GM19452 (cell line): ENCODE data around the gene SORT1.

ENCODE experiments used
- ATAC-seq: cut with Tn5 transposase; IDR thresholded peaks from one replicate; pipeline ENCODE4 v1.9.1; 2021; ENCODE audit not compliant: unreplicated experiment

SORT1 gene

GRCh38 chr1:109277434-109278204, 120.1 kb downstream of the SORT1 start:
- ATAC-seq = peak; percentile 69

DNA sequence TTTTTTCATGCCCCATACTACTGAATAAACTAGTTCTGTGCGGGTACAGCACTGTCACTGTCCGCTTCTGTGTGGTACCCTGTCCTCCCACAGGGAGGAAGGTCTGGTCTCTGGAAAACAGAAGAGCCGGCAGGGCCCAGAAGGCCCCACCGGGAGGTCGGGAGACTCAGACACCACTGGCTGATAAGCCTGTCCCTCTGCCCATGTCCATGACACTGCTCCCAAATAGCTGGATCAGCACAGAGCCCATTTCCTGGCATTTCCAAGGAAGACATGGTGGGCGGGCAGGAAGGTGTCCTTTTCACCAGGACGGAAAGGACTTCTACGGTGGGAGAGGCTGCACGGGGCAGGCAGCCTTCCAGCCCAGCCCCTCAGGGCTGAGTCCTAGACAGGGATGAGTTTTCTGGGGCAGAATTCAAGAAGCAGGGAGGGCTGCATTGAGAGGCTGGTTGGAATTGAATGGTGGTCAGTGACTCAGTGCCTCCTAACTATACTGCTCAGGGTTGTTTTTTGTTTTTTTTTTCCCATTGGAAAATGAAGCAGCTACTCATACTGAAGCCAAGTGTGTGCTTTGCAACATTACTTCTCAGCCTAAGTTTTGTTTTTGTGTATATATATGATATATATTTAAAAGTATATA, 121.9 kb downstream of the SORT1 start:
- ATAC-seq = no peak

DNA sequence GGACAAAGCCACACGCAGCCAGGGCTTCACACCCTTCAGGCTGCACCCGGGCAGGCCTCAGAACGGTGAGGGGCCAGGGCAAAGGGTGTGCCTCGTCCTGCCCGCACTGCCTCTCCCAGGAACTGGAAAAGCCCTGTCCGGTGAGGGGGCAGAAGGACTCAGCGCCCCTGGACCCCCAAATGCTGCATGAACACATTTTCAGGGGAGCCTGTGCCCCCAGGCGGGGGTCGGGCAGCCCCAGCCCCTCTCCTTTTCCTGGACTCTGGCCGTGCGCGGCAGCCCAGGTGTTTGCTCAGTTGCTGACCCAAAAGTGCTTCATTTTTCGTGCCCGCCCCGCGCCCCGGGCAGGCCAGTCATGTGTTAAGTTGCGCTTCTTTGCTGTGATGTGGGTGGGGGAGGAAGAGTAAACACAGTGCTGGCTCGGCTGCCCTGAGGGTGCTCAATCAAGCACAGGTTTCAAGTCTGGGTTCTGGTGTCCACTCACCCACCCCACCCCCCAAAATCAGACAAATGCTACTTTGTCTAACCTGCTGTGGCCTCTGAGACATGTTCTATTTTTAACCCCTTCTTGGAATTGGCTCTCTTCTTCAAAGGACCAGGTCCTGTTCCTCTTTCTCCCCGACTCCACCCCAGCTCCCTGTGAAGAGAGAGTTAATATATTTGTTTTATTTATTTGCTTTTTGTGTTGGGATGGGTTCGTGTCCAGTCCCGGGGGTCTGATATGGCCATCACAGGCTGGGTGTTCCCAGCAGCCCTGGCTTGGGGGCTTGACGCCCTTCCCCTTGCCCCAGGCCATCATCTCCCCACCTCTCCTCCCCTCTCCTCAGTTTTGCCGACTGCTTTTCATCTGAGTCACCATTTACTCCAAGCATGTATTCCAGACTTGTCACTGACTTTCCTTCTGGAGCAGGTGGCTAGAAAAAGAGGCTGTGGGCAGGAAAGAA, 122.9 kb downstream of the SORT1 start:
- ATAC-seq = no peak

DNA sequence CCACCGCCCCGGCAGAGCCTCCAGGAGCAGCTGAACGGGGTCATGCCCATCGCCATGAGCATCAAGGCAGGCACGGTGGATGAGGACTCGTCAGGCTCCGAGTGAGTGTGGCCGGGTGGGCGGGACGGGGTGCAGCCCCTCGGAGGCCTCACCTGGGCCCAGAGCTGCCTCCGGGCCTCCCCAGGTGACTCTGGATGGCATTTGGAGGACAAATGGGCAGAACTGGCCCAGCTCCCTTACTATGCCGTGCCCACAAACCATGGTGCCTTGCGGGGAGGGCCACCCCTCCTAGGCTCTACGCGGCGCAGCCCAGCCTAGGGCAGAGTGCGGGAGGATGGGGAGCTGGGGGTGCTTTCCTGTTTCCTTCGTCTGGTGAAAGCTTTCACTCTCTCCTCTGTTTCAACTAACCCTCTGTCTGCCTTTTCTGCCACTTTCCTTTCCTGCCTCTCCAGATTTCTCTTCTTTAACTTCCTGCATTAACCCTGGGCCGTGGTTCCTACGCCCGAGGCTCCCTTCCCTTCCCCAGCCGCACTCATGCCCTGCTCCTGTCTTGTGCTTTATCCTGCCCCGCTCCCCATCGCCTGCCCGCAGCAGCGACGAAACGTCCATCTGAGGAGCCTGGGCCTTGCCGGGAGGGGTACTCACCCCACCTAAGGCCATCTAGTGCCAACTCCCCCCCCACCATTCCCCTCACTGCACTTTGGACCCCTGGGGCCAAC, 124.0 kb downstream of the SORT1 start:
- ATAC-seq = no peak

- no peak for ATAC-seq
Observed at GRCh38 chr1:109272831-109273547, 124.7 kb downstream of the SORT1 start.

DNA sequence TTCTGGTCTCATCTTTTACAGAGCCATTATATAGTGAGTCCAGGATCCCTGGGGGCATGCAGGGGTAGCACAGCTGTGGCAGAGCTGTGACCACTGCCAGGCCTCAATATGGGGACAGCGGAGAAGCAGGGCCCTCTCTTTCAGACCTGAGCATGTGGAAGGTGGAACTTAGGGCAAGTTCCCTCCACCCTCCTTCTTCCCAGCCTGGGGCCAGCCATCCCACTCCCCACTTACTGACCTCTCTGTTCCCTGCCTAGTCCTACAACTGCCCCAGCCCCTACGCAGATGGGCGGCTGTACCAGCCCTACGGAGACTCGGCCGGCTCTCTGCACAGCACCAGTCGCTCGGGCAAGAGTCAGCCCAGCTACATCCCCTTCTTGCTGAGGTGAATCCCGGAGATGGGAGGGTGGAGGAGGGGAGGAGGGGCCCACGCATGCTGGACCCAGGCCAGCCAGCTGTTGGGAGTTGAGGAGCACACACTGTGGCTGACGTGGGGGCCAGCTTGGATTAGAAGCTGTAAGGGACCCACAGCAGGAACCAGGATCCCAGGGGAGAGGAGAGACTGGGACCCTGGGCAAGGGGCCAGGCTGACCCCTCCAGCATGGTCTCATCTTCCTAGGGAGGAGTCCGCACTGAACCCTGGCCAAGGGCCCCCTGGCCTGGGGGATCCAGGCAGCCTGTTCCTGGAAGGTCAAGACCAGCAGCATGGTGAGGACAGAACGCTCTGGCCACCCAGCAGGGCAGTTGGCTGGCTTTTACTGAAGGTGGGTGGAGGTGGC, 125.5 kb downstream of the SORT1 start:
- ATAC-seq = no peak

DNA sequence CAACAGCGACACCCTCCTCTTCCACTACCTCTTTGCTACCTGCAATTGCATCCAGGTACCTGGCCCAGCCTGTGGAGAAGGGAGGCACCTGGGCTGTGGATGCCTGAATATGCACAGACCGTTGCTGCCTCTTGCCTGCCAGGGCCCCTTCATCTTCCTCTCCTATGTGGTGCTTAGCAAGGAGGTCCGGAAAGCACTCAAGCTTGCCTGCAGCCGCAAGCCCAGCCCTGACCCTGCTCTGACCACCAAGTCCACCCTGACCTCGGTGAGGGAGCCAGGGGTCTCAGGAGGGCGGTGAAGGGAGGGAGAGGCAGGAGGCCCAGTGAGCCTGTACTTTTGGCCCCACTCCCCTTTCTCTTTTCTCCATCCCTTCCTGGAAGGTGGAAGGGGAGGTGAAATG, 126.3 kb downstream of the SORT1 start:
- ATAC-seq = no peak

- ATAC-seq = no peak
Observed at GRCh38 chr1:109270623-109271317, 126.9 kb downstream of the SORT1 start.

DNA sequence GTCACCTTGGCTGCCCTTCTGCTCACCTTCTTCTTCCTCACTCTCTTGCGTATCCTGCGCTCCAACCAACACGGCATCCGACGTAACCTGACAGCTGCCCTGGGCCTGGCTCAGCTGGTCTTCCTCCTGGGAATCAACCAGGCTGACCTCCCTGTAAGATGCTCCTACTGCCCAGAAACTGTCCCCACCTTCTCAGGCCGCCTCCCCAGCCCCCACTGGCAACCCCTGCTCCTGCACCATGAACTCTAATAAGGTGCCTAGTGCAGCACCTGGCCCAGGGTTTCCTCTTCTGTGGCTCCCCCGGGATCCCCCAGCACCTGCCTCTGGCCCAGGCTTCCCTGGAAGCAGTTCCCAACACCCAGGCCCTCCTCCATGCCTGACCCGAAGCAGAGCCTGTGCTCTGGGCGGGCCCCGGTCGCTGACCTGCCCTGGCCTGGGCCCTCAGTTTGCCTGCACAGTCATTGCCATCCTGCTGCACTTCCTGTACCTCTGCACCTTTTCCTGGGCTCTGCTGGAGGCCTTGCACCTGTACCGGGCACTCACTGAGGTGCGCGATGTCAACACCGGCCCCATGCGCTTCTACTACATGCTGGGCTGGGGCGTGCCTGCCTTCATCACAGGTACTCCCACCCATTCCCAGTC, 127.6 kb downstream of the SORT1 start:
- ATAC-seq = no peak

- ATAC-seq = no peak
Observed at GRCh38 chr1:109269212-109269980, 128.3 kb downstream of the SORT1 start.

DNA sequence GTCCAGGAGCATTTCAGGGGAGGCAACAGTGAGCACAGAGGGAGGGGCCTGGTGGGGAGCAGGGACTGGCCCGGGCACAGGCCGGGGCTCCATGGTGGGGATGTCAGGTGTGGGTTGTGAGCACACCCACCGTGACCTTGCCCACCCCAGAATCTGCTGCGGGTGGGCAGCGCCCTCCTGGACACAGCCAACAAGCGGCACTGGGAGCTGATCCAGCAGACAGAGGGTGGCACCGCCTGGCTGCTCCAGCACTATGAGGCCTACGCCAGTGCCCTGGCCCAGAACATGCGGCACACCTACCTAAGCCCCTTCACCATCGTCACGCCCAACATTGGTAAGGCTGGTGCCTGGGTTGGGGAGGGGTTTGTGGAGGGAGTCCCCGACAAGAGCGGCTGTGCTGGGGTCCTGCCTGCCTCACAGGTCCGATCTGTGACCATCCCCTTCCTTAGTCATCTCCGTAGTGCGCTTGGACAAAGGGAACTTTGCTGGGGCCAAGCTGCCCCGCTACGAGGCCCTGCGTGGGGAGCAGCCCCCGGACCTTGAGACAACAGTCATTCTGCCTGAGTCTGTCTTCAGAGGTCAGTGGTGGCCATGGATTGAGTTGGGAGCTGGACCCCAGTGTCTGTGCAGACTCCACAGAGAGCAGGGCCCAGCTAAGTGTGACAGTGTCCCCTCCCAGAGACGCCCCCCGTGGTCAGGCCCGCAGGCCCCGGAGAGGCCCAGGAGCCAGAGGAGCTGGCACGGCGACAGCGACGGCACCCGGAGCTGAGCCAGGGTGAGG, 129.1 kb downstream of the SORT1 start:
- no peak for ATAC-seq

DNA sequence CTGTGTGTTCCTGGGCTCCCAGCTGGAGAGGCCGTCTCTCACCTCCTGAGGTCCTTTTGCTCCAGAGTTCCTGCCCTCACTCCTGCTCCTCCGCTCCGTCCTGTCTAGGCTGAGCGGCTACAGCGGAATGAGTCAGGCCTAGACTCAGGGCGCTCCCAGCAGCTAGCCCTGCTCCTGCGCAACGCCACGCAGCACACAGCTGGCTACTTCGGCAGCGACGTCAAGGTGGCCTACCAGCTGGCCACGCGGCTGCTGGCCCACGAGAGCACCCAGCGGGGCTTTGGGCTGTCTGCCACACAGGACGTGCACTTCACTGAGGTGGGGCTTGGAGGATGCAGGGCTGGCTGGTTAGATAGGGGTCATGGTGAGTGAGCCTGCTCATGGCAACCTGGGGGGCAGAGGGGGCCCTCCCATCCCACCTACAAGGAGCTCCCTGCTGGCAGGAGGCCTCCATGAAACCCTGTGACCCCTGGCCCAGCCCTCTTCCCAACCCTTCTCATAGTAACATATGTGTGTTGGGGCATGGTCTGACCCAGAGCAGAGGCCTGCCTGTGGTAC, 129.9 kb downstream of the SORT1 start:
- no peak for ATAC-seq

GRCh38 chr1:109266965-109267364, 130.8 kb downstream of the SORT1 start:
- no peak for ATAC-seq

- no peak for ATAC-seq
Observed at GRCh38 chr1:109265741-109266330, 131.9 kb downstream of the SORT1 start.

GRCh38 chr1:109265016-109265415, 132.7 kb downstream of the SORT1 start:
- no peak for ATAC-seq

DNA sequence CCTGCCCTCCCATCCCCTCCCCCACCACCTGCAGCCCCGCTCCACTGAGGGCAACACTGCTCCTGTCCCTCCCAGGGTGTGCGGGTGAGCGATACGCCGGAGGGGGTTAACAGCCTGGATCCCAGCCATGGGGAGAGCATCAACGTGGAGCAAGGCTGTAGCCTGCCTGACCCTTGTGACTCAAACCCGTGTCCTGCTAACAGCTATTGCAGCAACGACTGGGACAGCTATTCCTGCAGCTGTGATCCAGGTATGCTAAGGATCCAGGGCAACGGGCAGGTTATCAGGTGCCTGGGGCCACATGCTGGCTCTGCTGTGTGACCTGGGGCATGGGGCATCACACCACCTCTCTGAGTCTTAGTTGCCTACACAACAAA, 133.4 kb downstream of the SORT1 start:
- no peak for ATAC-seq
